GM12878 (cell line): Measurements from ENCODE around the gene MCOLN2. TPM values are rescaled to one million over a fixed set of nuclear protein-coding genes. Genes with fewer than 3 reads are reported as not detected.

Experiments used
- BHLHE40 ChIP-seq, 2 experiments: fragments of 450-650 bp in 1 of 2; IDR thresholded peaks; 2 replicates each; pipeline ENCODE4 v1.6.1; 2011 to 2017; ENCODE audit warnings: low read depth in 2 of 2, borderline replicate concordance in 1 of 2, improper control_type of control experiment in 1 of 2, low read length in 1 of 2, mild to moderate bottlenecking in 1 of 2
- CUX1 ChIP-seq: IDR thresholded peaks from 2 replicates; pipeline ENCODE4 v1.6.1; 2012; ENCODE audit warnings: improper control_type of control experiment, low read depth, low read length; ENCODE audit not compliant: insufficient replicate concordance
- EED ChIP-seq: sonication (generic); IDR thresholded peaks from 2 replicates; pipeline ENCODE4 v1.6.1; 2016; ENCODE audit warnings: antibody characterized with exemption, low read depth
- HDAC2 ChIP-seq: fragments of 200-600 bp; sonication (generic); IDR thresholded peaks from 2 replicates; pipeline ENCODE4 v1.6.1; 2017
- HDGF ChIP-seq: fragments of 450-650 bp; IDR thresholded peaks from 2 replicates; pipeline ENCODE4 v1.6.1; 2016; ENCODE audit warnings: antibody characterized with exemption
- polyA plus RNA-seq, 11 experiments: library from polyadenylated mRNA; depleted of rRNA in 4 of 11; unstranded in 6 of 11; stranded (reverse) in 5 of 11; fragments of >200 nt; fragmentation: Nextera tagmentation in 4 of 11; fragmentation: Illumina TruSeq in 1 of 11; extraction: Ambion mirVana in 4 of 11; extraction: Trizol in 1 of 11; gene quantifications; 1 replicate in 1 of 11; 2 replicates in 10 of 11; pipeline versions ENCODE4 v1.2.1 to v1.2.3, GENCODE V29; 2011 to 2016; ENCODE audit warnings: inconsistent platforms in 2 of 11, missing spikeins in 2 of 11, low read depth in 1 of 11
- total RNA-seq, 4 experiments: library from RNA; depleted of rRNA in 3 of 4; stranded (reverse); fragments of >200 nt in 3 of 4; fragmentation: Illumina TruSeq in 1 of 4; extraction: Trizol in 1 of 4; gene quantifications; 2 replicates each; pipeline versions ENCODE4 v1.2.1 to v1.2.3, GENCODE V29; 2013 to 2021

Gene MCOLN2
- total and polyA plus RNA-seq, 10 of the 15 experiments (the other 5 are each of a cell fraction or from before 2014, with no cell fraction given), result 25.9 to 233 (median 109) TPM

GRCh38 chr1:84949664-84950063 is 47.2 kb downstream of the MCOLN2 start (continued):
- no peak for TF ChIP-seq CUX1
- no peak for TF ChIP-seq BHLHE40 (IDR thresholded peaks at IDR 0.05; ENCODE audit: borderline replicate concordance in 1 of 2, low read depth in 2 of 2, low read length in 1 of 2)
- no peak for TF ChIP-seq EED
- no peak for TF ChIP-seq HDAC2
- TF ChIP-seq HDGF, result no peak
